K562 (cell line): ENCODE data around the gene CD300LD. TPM values are rescaled to one million over a fixed set of nuclear protein-coding genes. Genes with fewer than 3 reads are reported as not detected.

Experiments used
- ATAC-seq: fragments of 200-7000 bp; cut with Tn5 transposase; 3 replicates; pipeline ENCODE4 v1.9.1; 2020; ENCODE audit warnings: moderate library complexity
- BruUV-seq: library from RNA; stranded (reverse); fragments of 400-500 nt; replicated peaks from 2 replicates; lab custom pipeline; 2021; lab: Mats Ljungman, UMichigan
- CTCF ChIA-PET: fragments of 300-600 bp; formaldehyde crosslinking; extraction: SDS; loops from one replicate; lab custom pipeline; 2021; ENCODE audit warnings: low intra/inter-chr PET ratio; lab: Yijun Ruan, JAX
- POLR2A ChIA-PET: fragments of 300-600, 350-650 bp; sonication (Branson Sonifier 250); formaldehyde crosslinking; extraction: SDS; loops from one replicate; lab custom pipeline; 2021; ENCODE audit warnings: antibody characterized with exemption, inconsistent platforms; lab: Yijun Ruan, JAX
- DNase-seq, 4 experiments: peaks; one replicate each; pipeline versions ENCODE4 v3.0.0 to v3.0.0-alpha.2; 2011 to 2018; ENCODE audit warnings: low spot score in 3 of 4, mixed read lengths in 3 of 4; ENCODE audit errors: extremely low read depth in 1 of 4
- FAIRE-seq: peaks from 2 replicates; lab custom pipeline; 2011; peaks lifted over from hg19 to GRCh38; lab: Jason Lieb, UNC
- H2AFZ ChIP-seq: 2 replicates; pipeline ENCODE4 v1.6.0; 2011; ENCODE audit warnings: low read depth, low read length, control low read depth, inconsistent platforms
- H3K27ac ChIP-seq: fragments of 200-600 bp; 3 replicates; pipeline ENCODE4 v1.8.0; 2011; ENCODE audit warnings: low read depth, mild to moderate bottlenecking, control low read depth, inconsistent platforms, low read length, moderate library complexity, mixed read lengths; ENCODE audit errors: extremely low read depth
- H3K27me3 ChIP-seq, 2 experiments: fragments of 300-600 bp in 1 of 2; 2 replicates in 1 of 2; 3 replicates in 1 of 2; pipeline versions ENCODE4 v1.6.0 to v1.8.0; 2011; ENCODE audit warnings: inconsistent platforms in 2 of 2, low read length in 2 of 2, mild to moderate bottlenecking in 1 of 2, mixed read lengths in 1 of 2, moderate library complexity in 1 of 2; ENCODE audit not compliant: control insufficient read depth in 2 of 2, insufficient read depth in 2 of 2
- H3K36me3 ChIP-seq: fragments of 300-600 bp; 3 replicates; pipeline ENCODE4 v1.8.0; 2011; ENCODE audit warnings: mild to moderate bottlenecking, low read length, inconsistent platforms; ENCODE audit not compliant: control insufficient read depth, insufficient read depth
- H3K4me1 ChIP-seq, 2 experiments: fragments of 200-600 bp in 1 of 2; replicated peaks in 1 of 2; 2 replicates in 1 of 2; 3 replicates in 1 of 2; pipeline versions ENCODE4 v1.5.1 to v1.8.0; 2011; ENCODE audit warnings: inconsistent platforms in 2 of 2, low read length in 2 of 2, mild to moderate bottlenecking in 1 of 2, mixed read lengths in 1 of 2, moderate library complexity in 1 of 2; ENCODE audit not compliant: control insufficient read depth in 2 of 2, insufficient read depth in 2 of 2
- H3K4me2 ChIP-seq: 2 replicates; pipeline ENCODE4 v1.6.1; 2011; ENCODE audit warnings: low read length, control low read depth, inconsistent platforms, mixed read lengths; ENCODE audit not compliant: insufficient read depth
- H3K4me3 ChIP-seq: fragments of 200-600 bp; sonication (generic), shearing (Covaris generic); 2 replicates; pipeline ENCODE4 v1.5.1; 2016; ENCODE audit warnings: control low read depth, inconsistent platforms
- H3K79me2 ChIP-seq: fragments of 200-600 bp; 3 replicates; pipeline ENCODE4 v1.8.0; 2011; ENCODE audit warnings: low read length, inconsistent platforms; ENCODE audit not compliant: control insufficient read depth, insufficient read depth
- H3K9ac ChIP-seq, 2 experiments: 2 replicates each; pipeline versions ENCODE4 v1.6.0 to v1.6.1; 2011; ENCODE audit warnings: low read depth in 2 of 2, low read length in 2 of 2, control low read depth in 1 of 2, inconsistent platforms in 1 of 2, mild to moderate bottlenecking in 1 of 2, mixed read lengths in 1 of 2; ENCODE audit not compliant: insufficient read depth in 1 of 2
- H3K9me1 ChIP-seq: one replicate; pipeline ENCODE4 v1.6.0; 2011; ENCODE audit warnings: inconsistent platforms, mild to moderate bottlenecking, low read length, moderate library complexity; ENCODE audit not compliant: control insufficient read depth, insufficient read depth
- H3K9me3 ChIP-seq: replicated peaks from 2 replicates; pipeline ENCODE4 v1.5.1; 2011; ENCODE audit warnings: low read depth, low read length, inconsistent platforms; ENCODE audit not compliant: control insufficient read depth, insufficient read depth
- H4K20me1 ChIP-seq: replicated peaks from 2 replicates; pipeline ENCODE4 v1.6.1; 2011; ENCODE audit warnings: low read length, inconsistent platforms, mixed read lengths; ENCODE audit not compliant: control insufficient read depth, insufficient read depth
- GTF3C2 ChIP-seq: IDR thresholded peaks from 3 replicates; pipeline ENCODE4 v1.6.1; 2011; ENCODE audit warnings: borderline replicate concordance, mild to moderate bottlenecking, moderate library complexity; ENCODE audit not compliant: insufficient read length; ENCODE audit errors: extremely low read depth
- HDAC8 ChIP-seq: fragments of 450-650 bp; IDR thresholded peaks from 2 replicates; pipeline ENCODE4 v1.6.1; 2016; ENCODE audit warnings: mild to moderate bottlenecking, missing genetic modification characterization, moderate library complexity, missing compliant biosample characterization
- PBX2 ChIP-seq, 2 experiments: IDR thresholded peaks in 1 of 2; conservative IDR thresholded peaks in 1 of 2; 2 replicates each; pipeline ENCODE4 v1.6.1; 2016; ENCODE audit warnings: low read depth in 2 of 2, mild to moderate bottlenecking in 1 of 2, missing compliant biosample characterization in 1 of 2, missing genetic modification characterization in 1 of 2, moderate library complexity in 1 of 2
- SOX6 ChIP-seq: fragments of 450-650 bp; IDR thresholded peaks from 2 replicates; pipeline ENCODE4 v1.6.1; 2014; ENCODE audit warnings: mild to moderate bottlenecking
- ZNF12 ChIP-seq: sonication (generic); formaldehyde crosslinking; IDR thresholded peaks from 2 replicates; pipeline ENCODE4 v1.4.0; 2020; ENCODE audit warnings: mild to moderate bottlenecking, missing genetic modification reagents
- WGBS: fragments of 100-300 bp; shearing (Covaris generic); methylation state at CpG from one replicate; pipeline ENCODE4 v1.1.6; 2016; ENCODE audit warnings: low coverage, mixed read lengths; ENCODE audit not compliant: insufficient coverage; ENCODE audit errors: missing lambda C conversion rate; 5-methylcytosine and 5-hydroxymethylcytosine counted together
- in situ Hi-C: fragments of 300-500 bp; cut with MboI; formaldehyde crosslinking; loops from 4 replicates; pipeline ENCODE4 v1.15.0; 2018; ENCODE audit warnings: inconsistent platforms, mixed read lengths
- intact Hi-C: fragments of 100-400 bp; cut with micrococcal nuclease; formaldehyde crosslinking; loops from 2 replicates; pipeline ENCODE4 v1.14.2; 2022
- polyA plus RNA-seq, 8 experiments: library from polyadenylated mRNA; depleted of rRNA in 4 of 8; stranded (reverse) in 5 of 8; unstranded in 3 of 8; fragments of >200 nt; fragmentation: Nextera tagmentation in 2 of 8; fragmentation: Illumina TruSeq in 1 of 8; extraction: Ambion mirVana in 2 of 8; extraction: Trizol in 1 of 8; gene quantifications; 2 replicates each; pipeline versions ENCODE4 v1.2.1 to v1.2.3, GENCODE V29; 2011 to 2014; ENCODE audit warnings: inconsistent platforms in 1 of 8, missing spikeins in 1 of 8
- total RNA-seq, 7 experiments: library from RNA; depleted of rRNA in 6 of 7; stranded (reverse); fragments of >200 nt in 6 of 7; fragmentation: Illumina TruSeq in 2 of 7; extraction: Trizol in 2 of 7; gene quantifications; 2 replicates each; pipeline versions ENCODE4 v1.2.1 to v1.2.3, GENCODE V29; 2011 to 2021; ENCODE audit warnings: low replicate concordance in 1 of 7

The CD300LD gene
- total and polyA plus RNA-seq, 9 of the 15 experiments (the other 6 are each of a cell fraction or from before 2014, with no cell fraction given), result not detected

GRCh38 chr17:74607221-74607620, 15.1 kb upstream of the CD300LD start:
- Histone ChIP-seq H3K4me1 (no peaks in the 10 kb centered on the region), H2AFZ (no peak overlapping the region), H3K27ac (no peak overlapping the region), H4K20me1 (peaks cover 4% of the 10 kb centered on the region; the same call in 1 of the 2 replicates), H3K9ac (no peak overlapping the region), H3K4me3 (no peak overlapping the region), H3K27me3 (peaks cover 3 to 53% of the 10 kb centered on the region in 2 experiments; a peak in 3 of 5 replicates), H3K9me1 (no peaks in the 10 kb centered on the region), H3K9me3 (no peaks in the 10 kb centered on the region), H3K36me3 (no peaks in the 10 kb centered on the region)
- no peak for ATAC-seq
- intact Hi-C loops, result no loop called here
- CTCF ChIA-PET, result no interaction called here
- DNase-seq, result no peak
- no TSS peak for BruUV-seq
- FAIRE-seq, result no peak
- in situ Hi-C loops, result no loop called here
- TF ChIP-seq PBX2 (CRISPR knock-in tag; IDR thresholded peaks at IDR 0.05; ENCODE audit: low read depth) (no peak), PBX2 (tag; conservative IDR thresholded peaks at IDR 0.05; ENCODE audit: low read depth) (no peak), ZNF12 (CRISPR knock-in tag) (no peak), GTF3C2 (no peak), SOX6 (no peak), HDAC8 (no peak)
- TF ChIP-seq, all 486 proteins: peak for 0
- 0% methylated on average over 1 of the region's 1 CpG for WGBS
- H3K79me2 ChIP-seq, result no peaks in the 10 kb centered on the region
- POLR2A ChIA-PET, result no interaction called here
- no peak overlapping the region for H3K4me2 ChIP-seq
